Peyer's patch (tissue), 4 donors: ENCODE data around the gene HEPACAM2. TPM values are rescaled to one million over a fixed set of nuclear protein-coding genes. Genes with fewer than 3 reads are reported as not detected.

ENCODE experiments used
- DNase-seq, 3 donors: peaks; one replicate each; pipeline ENCODE4 v3.0.0-alpha.2; 2017 to 2019
- H3K27ac ChIP-seq, 4 donors: fragments of 200-600 bp; sonication (generic); one replicate each; pipeline ENCODE4 v1.5.1; 2016 to 2019
- H3K27me3 ChIP-seq, 2 donors: fragments of 200-600 bp; sonication (generic); one replicate each; pipeline ENCODE4 v1.5.1; 2019
- H3K36me3 ChIP-seq, 3 donors: fragments of 200-600 bp; sonication (generic); one replicate each; pipeline ENCODE4 v1.5.1; 2016 to 2019
- H3K4me1 ChIP-seq, 4 donors: fragments of 200-600 bp; sonication (generic); one replicate each; pipeline ENCODE4 v1.5.1; 2016 to 2019
- H3K4me3 ChIP-seq, 4 donors: fragments of 200-600 bp; sonication (generic); 1 replicate in 3 of 4; 2 replicates in 1 of 4; pipeline ENCODE4 v1.5.1; 2016 to 2019; ENCODE audit warnings: mild to moderate bottlenecking in 1 of 4
- H3K9me3 ChIP-seq, 4 donors: fragments of 200-600 bp; sonication (generic); one replicate each; pipeline ENCODE4 v1.5.1; 2016 to 2019; ENCODE audit warnings: mild to moderate bottlenecking in 1 of 4
- CTCF ChIP-seq, 6 experiments: fragments of 450-650 bp in 4 of 6; fragments of 200-600 bp in 2 of 6; sonication (generic) in 1 of 6; IDR thresholded peaks; one replicate each; pipeline ENCODE4 v1.5.1; 2017 to 2019; ENCODE audit warnings: antibody characterized with exemption in 6 of 6, mild to moderate bottlenecking in 3 of 6, moderate library complexity in 1 of 6
- POLR2A ChIP-seq, 2 donors: fragments of 450-650 bp; IDR thresholded peaks; one replicate each; pipeline ENCODE4 v1.5.1; 2017; ENCODE audit warnings: antibody characterized with exemption in 2 of 2, mild to moderate bottlenecking in 2 of 2, moderate library complexity in 2 of 2
- total RNA-seq, 4 donors: library from RNA; depleted of rRNA; stranded (reverse); fragments of >200 nt; gene quantifications; one replicate each; pipeline ENCODE4 v1.1.0, GENCODE V29; 2016

Gene HEPACAM2
- total RNA-seq, 4 donors from 2014 or later = 19.0 to 59.4 (median 28.4) TPM

DNA sequence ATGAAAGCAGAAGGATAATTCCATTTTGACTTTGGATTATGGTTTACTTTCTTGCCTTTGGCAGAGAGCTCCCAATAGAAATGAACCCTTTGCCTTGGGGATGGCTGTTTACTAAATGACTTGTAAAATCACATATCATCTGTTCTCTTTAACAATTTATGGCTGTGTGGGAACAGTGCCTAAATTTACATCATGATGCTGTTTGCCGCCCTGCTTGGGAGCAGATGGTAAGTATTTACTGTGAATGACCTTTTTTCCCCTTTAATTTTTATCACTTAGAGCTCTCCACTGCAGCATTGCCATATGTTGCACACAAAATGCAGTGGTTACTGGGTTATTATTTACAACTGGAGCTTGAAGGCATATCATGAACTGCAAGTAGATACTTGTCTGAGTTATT, 13.4 kb downstream of the HEPACAM2 start:
- TF ChIP-seq CTCF (IDR thresholded peaks at IDR 0.05) (no peak), POLR2A (IDR thresholded peaks at IDR 0.05) (no peak)
- H3K4me1 ChIP-seq = no peaks in the 10 kb centered on the region
- H3K9me3 ChIP-seq = no peaks in the 10 kb centered on the region
- H3K4me3 ChIP-seq = no peak overlapping the region
- no peak for DNase-seq
- no peaks in the 10 kb centered on the region for H3K27me3 ChIP-seq
- no peak overlapping the region for H3K27ac ChIP-seq
- H3K36me3 ChIP-seq = no peaks in the 10 kb centered on the region

GRCh38 chr7:93211228-93211818, 14.9 kb downstream of the HEPACAM2 start:
- Histone ChIP-seq H3K4me1 (no peaks in the 10 kb centered on the region), H3K27me3 (no peaks in the 10 kb centered on the region), H3K9me3 (no peaks in the 10 kb centered on the region), H3K4me3 (no peak overlapping the region), H3K27ac (no peak overlapping the region), H3K36me3 (no peaks in the 10 kb centered on the region)
- TF ChIP-seq POLR2A (IDR thresholded peaks at IDR 0.05) (no peak), CTCF (IDR thresholded peaks at IDR 0.05) (no peak)
- DNase-seq = no peak

GRCh38 chr7:93205046-93205445, 21.2 kb downstream of the HEPACAM2 start:
- no peaks in the 10 kb centered on the region for H3K27me3 ChIP-seq
- no peaks in the 10 kb centered on the region for H3K9me3 ChIP-seq
- no peak overlapping the region for H3K27ac ChIP-seq
- no peak for DNase-seq
- no peaks in the 10 kb centered on the region for H3K36me3 ChIP-seq
- no peak overlapping the region for H3K4me3 ChIP-seq
- no peak for TF ChIP-seq CTCF (IDR thresholded peaks at IDR 0.05)
- TF ChIP-seq POLR2A (IDR thresholded peaks at IDR 0.05) = no peak
- no peaks in the 10 kb centered on the region for H3K4me1 ChIP-seq

- Histone ChIP-seq H3K4me1 (no peaks in the 10 kb centered on the region), H3K9me3 (no peaks in the 10 kb centered on the region), H3K27me3 (no peaks in the 10 kb centered on the region), H3K27ac (no peak overlapping the region), H3K4me3 (no peak overlapping the region), H3K36me3 (no peaks in the 10 kb centered on the region)
- peak in 1 of 3 donors; percentile 49 for DNase-seq
- TF ChIP-seq CTCF (IDR thresholded peaks at IDR 0.05) (no peak), POLR2A (IDR thresholded peaks at IDR 0.05) (no peak)
These were observed 22.8 kb downstream of the HEPACAM2 start for GRCh38 chr7:93203496-93203895.

GRCh38 chr7:93202594-93203250, 23.5 kb downstream of the HEPACAM2 start:
- Histone ChIP-seq H3K36me3 (no peaks in the 10 kb centered on the region), H3K4me1 (no peaks in the 10 kb centered on the region), H3K9me3 (no peaks in the 10 kb centered on the region), H3K27me3 (no peaks in the 10 kb centered on the region), H3K27ac (no peak overlapping the region), H3K4me3 (no peak overlapping the region)
- DNase-seq = no peak
- TF ChIP-seq POLR2A (IDR thresholded peaks at IDR 0.05) (no peak), CTCF (IDR thresholded peaks at IDR 0.05) (no peak)
